GM19463 (cell line): ENCODE results near the gene GANAB.
"Not testable (repeated sequence)": the region's sequence is repeated elsewhere in the genome, so short reads cannot be mapped to it uniquely, and the experiment has no call there.

ENCODE experiments used
- ATAC-seq: cut with Tn5 transposase; IDR thresholded peaks from one replicate; pipeline ENCODE4 v1.9.1; 2021; ENCODE audit warnings: mild to moderate bottlenecking, moderate library complexity; ENCODE audit not compliant: unreplicated experiment

The GANAB gene

DNA sequence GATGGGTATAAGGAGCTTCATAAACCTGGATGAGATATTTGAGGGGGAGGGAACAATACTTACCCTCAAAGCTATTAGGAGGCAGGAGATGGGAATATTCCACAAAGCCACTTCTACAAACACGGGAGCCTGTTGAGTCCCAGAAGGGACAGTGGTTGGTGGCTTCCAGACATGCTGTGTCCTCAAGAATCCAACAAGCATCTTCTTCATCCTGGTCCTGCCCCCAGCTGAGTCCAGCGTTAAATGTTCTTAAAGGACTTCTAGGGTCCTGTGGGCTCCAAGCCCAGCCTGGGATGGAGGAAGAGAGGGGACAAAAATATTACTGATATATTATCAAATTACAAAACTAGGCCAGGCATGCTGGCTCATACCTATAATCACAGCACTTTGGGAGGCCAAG, 21.0 kb upstream of the GANAB start:
- ATAC-seq = no peak

DNA sequence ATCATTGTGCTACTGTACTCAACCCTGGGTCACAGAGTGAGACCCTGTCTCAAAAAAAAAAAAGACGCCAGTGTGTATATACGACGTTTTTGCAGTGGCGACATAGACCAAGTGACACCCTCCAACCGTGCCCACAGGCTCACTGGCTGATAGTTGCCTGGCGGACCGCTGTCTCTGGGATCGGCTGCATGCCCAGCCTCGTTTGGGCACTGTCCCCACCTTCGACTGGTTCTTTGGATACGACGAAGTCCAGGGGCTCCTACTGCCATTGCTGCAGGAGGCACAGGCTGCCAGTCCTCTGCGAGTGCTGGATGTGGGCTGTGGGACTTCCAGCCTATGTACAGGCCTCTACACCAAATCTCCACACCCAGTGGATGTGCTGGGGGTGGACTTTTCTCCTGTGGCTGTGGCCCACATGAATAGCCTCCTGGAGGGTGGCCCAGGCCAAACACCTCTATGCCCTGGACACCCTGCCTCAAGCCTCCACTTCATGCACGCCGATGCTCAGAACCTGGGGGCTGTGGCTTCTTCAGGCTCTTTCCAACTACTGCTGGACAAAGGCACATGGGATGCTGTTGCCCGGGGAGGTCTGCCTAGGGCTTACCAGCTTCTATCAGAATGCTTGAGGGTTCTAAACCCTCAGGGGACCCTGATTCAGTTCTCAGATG, 20.0 kb upstream of the GANAB start:
- no peak for ATAC-seq

DNA sequence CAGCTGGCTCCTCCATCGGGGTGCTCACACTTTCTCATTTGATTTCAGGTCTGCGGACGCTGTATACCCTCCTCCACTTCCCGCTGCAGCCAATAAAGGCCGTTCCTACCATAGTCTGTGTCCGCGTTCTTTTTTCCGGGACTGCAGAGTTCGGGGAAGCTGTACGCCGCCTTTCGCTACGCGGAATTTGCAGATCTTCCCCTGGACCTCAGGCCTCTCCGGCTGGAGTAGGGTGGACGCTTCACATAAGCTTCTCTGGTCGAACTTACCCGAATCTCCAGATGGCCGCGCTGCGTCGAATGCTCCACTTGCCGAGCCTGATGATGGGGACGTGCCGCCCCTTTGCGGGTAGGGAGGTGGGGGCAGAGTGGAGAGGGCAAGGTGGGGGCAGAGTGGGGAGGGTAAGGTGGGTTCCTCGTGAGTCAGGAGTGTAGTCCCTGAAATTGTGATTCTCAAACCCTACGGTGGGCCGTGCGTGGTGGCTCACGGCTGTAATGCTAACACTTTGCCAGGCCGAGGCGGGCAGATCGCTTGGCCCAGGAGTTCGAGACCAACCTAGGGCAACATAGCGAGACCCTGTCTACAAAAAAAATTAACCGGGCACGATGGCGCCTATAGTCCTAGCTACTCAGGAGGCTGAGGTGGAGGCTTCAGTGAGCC, 19.3 kb upstream of the GANAB start:
- no peak for ATAC-seq

DNA sequence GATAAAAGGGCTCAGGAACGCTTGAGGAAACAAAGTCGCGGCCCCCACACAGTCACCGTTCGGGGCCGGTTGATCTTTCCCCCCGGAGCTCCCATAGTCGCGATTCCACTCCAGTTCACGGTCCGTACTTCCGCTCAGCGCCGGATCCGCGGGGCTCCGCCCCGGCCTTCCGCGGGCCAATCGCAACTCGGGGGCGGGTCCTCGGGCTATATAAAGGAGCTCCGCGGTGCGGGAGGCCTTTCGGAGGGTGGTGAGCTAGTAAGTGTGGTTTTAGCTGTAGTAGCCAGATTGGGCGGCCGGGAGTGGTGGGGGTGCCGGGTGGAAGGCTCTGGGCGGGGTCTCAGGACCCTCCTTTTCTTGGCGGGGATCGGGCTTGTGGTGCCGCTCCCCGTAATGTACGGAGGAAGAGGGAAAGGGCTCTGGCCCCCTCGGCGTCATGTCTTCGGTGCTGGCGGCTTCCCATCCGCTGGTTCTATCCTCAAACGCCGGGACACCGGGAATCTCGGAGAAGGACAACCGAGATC, 18.7 kb upstream of the GANAB start, which contains the start of the genes C11orf98 and CSKMT:
C11orf98 (minus strand) TSS at position 136 of the 524 bp plus-strand sequence; CDS start at position 95, 41 bp downstream.
CSKMT (plus strand) TSS at position 238 of the 524 bp plus-strand sequence. CDS start 568 bp downstream, outside the sequence.
- peak; percentile 85 for ATAC-seq

DNA sequence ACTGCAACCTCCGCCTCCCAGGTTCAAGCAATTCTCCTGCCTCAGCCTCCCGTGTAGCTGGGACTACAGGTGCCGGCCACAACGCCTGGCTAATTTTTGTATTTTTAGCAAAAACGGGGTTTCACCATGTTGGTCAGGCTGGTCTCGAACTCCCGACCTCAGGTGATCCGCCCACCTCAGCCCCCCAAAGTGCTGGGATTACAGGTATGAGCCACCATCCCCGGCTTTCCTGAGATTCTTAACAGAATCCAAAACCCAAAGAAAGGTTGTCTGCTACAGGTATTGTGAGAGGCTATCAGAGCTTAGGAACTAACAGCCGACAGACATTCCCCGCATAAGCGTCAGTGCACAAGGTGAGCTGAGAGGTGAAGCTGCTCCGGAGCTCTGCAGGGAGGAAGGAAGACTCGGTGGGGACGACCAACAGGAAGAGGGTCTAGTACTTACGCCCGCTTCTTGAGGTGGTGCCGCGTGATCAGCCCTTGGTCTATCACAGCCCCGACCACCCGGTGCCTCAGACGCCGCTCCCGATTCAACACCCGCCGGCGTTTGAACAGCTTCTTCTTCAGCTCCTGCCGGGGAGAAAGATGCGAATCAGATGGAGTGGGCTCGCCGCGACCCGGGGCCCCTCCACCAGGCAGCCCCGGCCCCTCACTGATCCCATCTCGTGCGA, 18.1 kb upstream of the GANAB start:
- peak; percentile 28 for ATAC-seq

DNA sequence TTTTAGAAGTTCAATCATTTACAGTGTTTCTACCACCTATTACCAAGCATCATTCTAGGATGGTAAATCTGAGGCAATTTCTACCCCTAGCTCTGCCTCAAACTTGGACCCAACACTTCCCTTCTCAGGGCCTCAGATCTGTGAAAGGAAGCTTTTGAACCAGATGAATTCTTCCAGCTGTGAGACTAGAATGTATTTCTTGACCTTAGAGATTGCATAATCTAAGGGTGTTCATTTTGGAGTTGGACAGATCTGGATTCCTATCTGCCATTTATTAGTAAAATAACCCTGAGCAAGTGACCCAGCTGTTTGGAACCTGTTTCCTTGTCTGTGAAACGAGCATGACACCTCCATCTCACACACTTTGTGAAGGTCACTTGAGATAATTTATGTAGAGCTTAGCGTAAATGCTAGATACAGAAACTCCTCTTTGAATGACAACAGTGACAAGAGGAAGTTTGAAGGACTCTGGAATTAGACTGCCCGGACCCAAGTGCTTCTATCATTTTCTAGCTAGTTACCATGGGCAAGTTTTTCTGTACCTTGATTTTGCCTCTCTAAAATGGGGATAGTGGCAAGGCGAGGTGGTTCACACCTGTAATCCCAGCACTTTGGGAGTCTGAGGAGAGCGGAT, 10.5 kb upstream of the GANAB start:
- ATAC-seq = no peak

DNA sequence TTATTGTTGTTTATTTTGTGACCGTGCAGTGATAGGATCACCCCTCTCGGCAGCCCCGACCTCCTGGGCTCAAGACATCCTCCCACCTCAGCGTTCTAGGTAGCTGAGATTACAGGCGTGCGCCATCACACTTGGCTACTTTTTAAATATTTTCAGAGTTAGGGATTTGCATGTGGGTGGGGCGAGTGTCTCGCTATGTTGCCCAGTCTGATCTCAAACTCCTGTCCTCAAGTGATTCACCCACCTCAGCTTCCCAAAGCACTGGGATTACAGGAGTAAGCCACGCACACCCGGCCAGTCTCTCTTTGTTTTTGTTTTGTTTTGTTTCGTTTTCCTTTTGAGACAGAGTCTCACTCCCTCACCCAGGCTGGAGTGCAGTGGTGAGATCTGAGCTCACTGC, 7.9 kb upstream of the GANAB start:
- ATAC-seq = no peak

DNA sequence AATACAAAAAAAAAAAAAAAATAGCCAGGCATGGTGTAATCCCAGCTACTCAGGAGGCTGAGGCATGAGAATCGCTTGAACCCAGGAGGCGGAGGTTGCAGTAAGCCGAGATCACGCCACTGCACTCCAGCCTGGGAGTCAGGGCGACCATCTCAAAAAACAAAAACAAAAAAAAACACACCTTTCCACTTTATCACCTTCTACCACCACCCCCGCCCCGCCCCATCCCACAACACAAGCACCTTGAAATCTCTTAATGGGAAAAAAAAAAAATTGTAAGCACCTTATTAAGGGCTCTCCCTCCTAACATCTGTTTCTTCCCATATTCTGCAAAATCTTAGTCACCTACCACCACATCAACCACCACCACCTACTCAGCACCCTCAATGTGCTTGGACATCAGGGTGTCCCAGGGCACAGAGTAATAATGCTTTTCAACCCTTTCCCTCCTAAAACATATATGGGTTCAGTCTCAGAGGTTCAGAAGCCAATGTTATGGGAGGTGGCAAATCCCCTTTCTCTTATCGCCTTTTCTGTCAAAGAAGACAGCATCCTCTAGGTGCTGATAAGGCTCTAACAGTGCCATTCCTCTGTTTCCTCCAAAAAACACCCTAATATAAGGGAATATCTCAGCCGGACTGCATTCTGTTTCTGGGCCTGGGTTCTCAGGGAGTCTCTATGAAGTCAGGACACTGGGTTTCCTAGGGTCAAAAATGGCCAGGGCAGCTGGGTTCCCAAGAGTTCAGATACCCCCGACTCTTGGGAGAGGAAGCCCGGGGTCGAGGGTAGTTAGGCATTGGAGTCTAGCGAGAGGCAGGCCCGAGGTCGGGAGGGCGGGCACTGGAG, 6.0 kb upstream of the GANAB start:
- ATAC-seq = no peak

DNA sequence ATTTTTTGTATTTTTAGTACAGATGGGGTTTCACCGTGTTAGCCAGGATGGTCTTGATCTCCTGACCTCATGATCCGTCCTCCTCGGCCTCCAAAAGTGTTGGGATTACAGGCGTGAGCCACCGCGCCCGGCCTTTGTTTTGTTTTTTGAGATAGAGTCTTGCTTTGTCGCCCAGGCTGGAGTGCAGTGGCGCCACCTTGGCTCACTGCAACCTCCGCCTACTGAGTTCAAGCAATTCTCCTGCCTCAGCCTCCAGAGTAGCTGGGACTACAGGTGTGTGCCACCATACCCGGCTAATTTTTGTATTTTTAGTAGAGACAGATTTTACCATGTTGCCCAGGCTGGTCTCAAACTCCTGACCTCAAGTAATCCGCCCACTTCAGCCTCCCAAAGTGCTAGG, 3.9 kb upstream of the GANAB start:
- not testable (repeated sequence) for ATAC-seq

DNA sequence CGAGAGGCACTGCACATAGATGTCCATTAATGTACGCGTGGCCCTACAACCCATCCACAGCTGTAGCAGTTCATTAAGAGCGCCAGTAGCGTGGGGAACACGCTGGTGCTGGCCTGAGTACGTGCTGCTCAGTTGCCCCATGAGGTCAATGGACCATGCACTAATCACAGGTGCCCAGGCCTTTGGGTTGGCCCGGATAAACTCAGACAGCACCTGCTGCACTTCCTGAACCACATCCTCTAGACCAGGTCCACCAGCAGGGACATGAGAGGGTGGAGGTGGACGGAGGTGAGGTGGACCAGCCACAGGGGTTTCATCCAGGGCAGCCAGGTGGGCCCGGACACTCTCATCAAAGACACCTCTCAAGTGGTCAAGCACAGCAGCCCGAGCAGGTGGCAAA, 3.1 kb upstream of the GANAB start:
- ATAC-seq = no peak

DNA sequence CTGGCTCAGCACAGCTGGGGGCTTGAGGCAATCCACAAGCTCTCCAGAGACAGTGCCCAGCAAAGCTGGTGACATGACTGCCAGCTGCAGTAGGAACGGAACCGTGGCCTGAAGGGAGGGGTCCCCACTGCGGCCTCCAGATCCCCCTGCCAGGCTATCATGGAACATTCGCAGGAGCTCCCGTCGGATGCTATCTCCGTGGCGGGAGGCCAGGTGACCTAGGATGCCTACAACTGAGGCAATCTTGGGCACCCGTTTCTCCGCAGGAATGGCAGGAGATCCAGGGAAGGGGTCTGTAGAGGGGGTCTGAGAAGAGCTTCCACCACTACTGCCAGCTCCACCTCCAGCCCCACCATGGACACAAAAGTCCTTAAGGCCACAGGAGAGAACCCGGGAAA, 2.6 kb upstream of the GANAB start:
- no peak for ATAC-seq

DNA sequence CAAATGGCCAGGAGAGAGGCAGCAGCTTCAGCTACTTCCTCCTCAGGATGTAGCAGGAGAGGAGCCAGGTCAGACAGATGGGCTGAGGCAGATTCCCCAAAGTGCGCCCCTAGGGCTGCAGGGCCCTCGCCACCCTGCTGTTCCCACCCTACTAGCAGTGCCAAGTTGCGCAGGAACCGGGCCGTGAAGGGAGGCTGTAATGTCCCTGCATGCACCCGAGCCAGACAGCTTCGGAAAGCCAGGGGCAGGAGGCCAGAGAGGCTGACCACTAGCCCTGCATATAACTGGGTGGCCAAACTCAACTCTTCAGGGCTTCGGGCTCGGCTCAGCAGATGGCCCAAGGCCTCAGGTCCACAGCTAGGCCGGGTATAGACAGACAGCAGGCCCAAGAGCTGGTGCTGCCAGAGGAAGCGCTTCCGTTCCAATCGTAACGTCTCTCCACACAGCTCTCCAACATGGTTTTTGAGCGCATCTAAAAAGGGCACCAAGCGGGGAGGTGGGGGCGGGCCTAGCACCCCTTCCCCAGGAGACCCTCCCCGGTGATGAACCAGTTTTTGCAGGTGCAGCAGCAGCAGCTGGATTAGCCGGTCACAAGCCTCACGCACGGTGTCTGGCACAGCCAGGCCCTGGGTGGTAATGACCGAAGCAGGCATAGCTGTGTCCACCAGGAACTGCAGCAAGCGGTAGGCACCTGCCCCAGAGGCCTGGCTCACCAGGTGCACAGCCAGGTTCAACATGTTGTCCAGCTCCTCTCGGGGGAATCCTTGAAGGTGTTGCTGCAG, 2.0 kb upstream of the GANAB start:
- ATAC-seq = no peak

DNA sequence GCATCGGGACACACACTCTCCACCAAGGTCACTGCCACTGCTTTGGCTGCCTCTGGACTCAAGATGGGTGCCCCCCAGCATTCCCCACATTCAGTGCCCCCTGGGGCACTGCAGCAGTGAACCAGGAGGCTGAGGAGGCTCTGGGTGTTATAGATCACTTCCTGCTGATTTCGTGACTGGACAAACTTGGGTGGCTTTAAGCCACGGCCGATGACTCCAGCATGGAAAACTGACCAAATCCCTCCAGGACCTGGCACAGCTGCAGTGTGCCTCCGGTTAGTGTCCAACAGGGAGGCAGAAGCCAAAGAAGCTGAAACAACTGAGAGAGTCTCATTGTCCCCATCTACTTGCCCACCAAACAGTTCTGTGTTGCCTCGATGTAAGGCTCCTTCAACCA, 1.2 kb upstream of the GANAB start:
- ATAC-seq = no peak

DNA sequence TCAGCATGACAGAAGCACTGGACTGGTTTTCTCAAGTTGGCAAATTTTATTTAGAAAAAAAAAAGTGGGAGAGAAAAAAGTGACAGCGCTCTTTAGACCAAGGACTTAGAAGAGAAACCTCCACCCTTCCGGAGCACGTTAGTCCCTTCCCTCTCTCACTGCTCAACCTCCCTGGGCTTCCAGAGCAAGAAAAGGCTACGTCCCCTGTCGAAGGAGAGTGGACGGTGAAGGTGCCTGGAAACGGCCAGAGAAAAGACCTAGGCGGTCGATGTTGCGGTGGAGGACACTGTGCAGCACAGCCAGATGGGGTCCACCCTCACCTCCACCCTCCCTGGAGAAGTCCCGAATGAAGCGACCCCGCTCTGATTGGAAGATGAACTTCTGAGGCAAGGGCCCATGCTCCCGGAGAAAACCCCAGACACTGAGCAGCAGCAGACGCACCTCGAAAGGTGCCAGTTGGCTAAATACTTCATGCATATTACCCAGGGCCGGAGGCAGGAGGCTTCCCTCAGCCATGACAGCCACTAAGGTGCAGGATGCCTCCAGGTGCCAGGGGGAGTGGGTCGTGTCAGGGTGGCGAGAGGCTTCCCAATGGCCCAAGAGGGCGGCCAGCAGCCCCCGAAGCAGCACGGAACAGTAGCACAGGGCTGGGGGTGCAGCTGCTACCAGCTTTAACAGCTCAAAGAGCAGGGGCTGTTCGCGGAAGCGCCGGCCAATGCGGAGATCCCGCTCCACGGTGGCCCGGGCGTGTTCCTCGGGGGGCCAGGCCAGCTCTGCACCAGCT, 604 bp upstream of the GANAB start:
- no peak for ATAC-seq

DNA sequence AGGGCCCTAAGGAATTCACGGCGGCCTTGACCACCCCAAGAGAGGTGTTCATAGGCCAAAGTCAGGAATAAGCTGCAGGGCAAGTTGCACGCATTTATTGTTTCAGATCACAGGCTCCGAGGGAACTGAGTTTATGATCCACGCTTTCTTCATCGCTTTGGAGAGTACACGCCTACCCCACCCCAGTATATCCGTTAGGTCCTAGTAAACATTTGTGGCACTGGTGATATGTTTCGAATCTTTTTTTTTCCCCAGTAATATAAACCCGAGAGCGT, 805 bp downstream of the GANAB start:
- ATAC-seq = no peak

DNA sequence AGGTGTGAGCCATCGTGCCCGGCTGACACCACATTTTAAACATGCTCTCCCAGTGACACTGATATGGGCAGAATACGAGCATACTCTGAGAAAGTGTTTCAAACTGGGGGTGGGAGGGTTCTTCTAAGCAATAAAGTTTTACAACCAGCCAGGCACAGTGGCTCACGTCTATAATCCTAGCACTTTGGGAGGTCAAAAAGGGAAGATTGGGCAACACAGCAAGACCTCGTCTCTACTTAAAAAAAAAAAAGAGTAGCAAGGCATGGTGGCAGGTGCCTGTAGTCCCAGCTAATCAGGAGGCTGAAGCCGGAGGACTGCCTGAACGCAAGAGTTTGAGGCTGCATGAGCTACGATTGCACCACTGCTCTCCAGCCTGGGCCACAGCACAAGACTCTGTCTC, 2.2 kb downstream of the GANAB start:
- no peak for ATAC-seq

DNA sequence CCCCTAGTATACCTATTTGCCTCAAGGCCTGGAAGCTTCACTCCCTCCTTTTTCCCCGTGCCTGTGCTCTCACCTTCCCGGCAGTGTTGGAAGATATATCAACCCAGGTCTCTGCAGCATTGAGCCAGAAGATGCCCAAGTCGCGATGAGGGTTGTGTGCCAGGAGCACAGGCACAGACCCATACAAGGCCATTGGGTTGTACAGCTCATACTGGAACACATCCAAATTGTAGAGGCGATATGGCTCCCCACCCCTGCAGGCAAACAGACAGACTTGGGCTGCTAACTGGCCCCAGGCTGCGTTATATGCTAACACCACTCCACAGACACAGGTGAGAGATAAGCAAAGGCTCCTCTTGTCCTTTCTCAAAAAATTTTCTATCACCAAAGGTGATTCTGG, 13.9 kb downstream of the GANAB start:
- ATAC-seq = no peak

DNA sequence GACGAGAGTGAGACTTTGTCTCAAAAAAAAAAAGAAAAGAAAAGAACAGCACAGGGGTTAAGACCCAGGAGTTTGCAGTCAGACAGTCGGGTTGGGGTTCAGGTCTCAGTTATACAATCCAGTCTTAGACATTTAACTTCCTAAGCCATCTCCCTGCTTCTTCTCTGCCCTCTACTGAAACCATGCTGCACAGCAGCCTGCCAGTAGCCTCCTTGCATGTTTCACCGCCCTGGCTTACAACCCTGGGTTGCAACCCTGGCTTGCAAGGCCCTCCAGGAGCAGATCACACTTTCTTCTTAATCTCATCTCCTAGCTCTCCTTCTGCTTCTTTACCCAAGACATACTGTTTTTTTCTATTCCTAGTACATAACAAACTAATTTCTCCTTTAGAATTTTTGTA, 18.7 kb downstream of the GANAB start:
- no peak for ATAC-seq

DNA sequence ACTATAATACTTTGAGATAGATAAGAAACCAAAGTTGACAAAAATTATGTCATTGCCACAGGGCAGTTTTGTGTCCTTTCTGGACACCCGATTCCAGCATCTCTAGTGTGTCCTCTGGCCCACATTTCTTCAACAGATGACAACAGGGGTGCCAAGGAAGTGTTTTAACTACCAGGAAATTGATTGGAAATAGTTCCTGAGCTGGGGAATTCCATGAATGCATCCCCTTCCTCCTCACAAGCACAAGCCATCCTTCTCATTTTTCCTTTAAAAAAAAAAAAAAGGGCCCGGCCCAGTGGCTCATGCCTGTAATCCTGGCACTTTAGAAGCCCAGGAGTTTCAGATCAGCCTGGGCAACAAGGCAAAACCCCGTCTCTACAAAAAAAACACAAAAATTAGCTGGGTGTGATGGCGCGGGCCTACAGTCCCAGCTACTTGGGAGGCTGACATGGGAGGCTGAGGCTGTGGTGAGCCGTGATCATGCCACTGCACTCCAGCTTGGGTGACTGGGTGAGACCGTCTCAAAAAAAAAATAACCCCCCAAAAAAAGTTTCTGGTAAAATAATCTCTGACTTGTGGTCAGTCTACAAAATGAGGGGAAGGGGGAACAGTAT, 23.8 kb downstream of the GANAB start:
- no peak for ATAC-seq
